ENCODE measurements around the gene IDS.
"Not testable (repeated sequence)": the region's sequence is repeated elsewhere in the genome, so short reads cannot be mapped to it uniquely, and the experiment has no call there.

Gene IDS

DNA sequence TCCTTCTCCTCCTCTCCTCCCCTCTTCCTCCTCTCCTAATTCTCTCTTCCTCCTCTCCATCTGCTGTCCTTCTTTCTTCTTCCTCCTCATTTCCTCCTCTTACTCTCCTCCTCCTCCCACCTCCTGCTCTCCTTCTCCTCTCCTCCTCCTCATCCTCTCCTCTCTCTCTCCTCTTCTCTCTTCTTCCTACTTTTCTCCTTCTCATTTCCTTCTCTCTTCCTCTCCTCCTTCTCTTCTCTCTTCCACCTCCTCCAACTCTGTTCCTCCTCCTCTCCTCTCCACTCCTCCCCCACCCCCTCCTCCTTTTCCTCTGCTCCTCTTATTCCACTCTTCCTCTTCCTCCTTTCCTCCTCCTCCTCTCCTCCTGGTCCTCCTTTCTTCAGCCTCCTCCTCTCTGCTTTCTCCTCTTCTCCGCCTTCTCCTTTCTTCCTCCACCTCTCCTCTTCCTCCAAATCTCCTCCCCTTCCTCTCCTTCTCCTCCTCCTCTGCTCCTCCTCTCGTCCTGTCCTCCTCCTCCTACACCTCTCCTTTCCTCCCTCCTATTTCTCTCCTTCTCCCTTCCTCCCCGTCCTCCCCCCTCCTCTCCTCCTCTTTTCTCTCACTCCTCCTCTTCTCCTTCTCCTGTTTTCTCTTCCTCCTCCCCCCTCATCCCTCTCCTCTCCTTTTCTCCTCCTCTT lies 30.0 kb upstream of the IDS start:
- H3K4me3 ChIP-seq (IDR thresholded peaks at IDR 0.05; ENCODE audit: insufficient read depth, low read depth, low read length); H2AFZ ChIP-seq (ENCODE audit: low read depth); H3K79me2 ChIP-seq (ENCODE audit: insufficient read depth, low read depth); H3K36me3 ChIP-seq (ENCODE audit: insufficient read depth); H3K27me3 ChIP-seq (ENCODE audit: insufficient read depth, low read depth); H3K9ac ChIP-seq; H4K20me1 ChIP-seq (ENCODE audit: insufficient read depth); H3K4me2 ChIP-seq; H3K27ac ChIP-seq; H3K4me1 ChIP-seq (ENCODE audit: low read depth, poor library complexity, severe bottlenecking): not testable (repeated sequence)

DNA sequence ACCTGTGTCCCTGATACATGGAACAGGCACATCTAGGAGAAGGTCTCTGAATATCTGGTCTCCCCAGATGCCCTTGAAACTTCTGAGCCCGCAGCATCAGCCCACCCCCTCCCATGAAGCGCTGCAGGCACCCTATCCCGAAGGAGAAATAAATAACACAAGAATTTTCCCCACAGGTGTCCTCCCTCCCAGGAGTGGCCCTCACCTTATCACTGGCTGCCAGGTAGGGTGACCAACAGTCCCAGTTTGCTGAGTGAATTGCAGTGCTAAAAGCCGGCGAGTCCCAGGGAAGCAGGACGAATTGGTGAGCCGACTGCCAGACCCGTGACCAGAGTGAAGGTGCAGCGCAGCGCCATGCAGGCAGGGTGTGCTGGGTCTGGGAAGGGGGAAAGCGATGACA lies 28.9 kb upstream of the IDS start:
- H4K20me1 ChIP-seq (ENCODE audit: insufficient read depth); H3K4me3 ChIP-seq (IDR thresholded peaks at IDR 0.05; ENCODE audit: insufficient read depth, low read depth, low read length); H3K9ac ChIP-seq; H3K4me2 ChIP-seq; H3K79me2 ChIP-seq (ENCODE audit: insufficient read depth, low read depth); H3K27me3 ChIP-seq (ENCODE audit: insufficient read depth, low read depth); H2AFZ ChIP-seq (ENCODE audit: low read depth); H3K27ac ChIP-seq; H3K36me3 ChIP-seq (ENCODE audit: insufficient read depth); H3K4me1 ChIP-seq (ENCODE audit: low read depth, poor library complexity, severe bottlenecking): not testable (repeated sequence)

DNA sequence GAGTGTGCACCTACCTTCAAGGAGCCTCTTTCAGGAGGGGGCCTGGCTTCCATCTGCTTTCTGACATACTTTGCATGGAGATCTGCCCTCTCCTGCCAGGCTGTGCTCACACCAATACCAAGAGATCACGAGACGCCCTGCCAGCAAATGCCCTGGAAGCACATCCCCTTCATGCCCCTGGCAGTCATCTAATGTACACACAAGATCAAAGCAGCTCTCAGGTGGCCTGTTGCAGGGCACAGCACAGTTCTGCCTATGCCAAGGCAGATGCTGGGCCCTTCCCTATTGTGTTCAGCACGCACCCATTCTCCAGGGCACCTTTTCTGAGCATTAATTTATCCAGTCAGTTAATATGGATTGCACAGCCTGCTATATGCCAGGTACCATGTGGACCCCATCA lies 27.8 kb upstream of the IDS start:
- H3K4me1 ChIP-seq (ENCODE audit: low read depth, poor library complexity, severe bottlenecking); H4K20me1 ChIP-seq (ENCODE audit: insufficient read depth); H3K9ac ChIP-seq; H3K27ac ChIP-seq; H3K4me3 ChIP-seq (IDR thresholded peaks at IDR 0.05; ENCODE audit: insufficient read depth, low read depth, low read length); H3K79me2 ChIP-seq (ENCODE audit: insufficient read depth, low read depth); H2AFZ ChIP-seq (ENCODE audit: low read depth); H3K4me2 ChIP-seq; H3K36me3 ChIP-seq (ENCODE audit: insufficient read depth); H3K27me3 ChIP-seq (ENCODE audit: insufficient read depth, low read depth): not testable (repeated sequence)

DNA sequence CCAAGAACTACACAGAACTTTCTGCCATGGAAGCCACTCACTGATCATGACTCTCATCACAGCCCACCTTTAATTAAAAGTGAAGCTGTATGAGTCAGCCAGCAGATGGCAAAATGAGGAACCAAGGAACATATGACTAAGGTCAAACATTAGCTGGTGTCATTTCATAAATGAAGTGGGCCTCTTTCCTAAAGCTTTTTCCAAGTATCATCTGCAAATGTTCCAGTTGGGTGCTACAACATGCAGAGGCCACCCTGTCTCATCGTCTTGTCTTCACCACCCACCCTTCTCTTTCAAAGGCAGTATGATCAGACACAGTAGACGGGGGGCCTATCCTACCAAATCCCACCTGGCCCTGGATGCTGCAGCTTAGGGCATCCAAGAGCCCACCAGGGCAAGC lies 26.5 kb upstream of the IDS start:
- Histone ChIP-seq H3K27me3 (ENCODE audit: insufficient read depth, low read depth) (no peaks in the 10 kb centered on the region), H3K36me3 (ENCODE audit: insufficient read depth) (no peaks in the 10 kb centered on the region), H3K27ac (no peak overlapping the region), H3K4me1 (ENCODE audit: low read depth, poor library complexity, severe bottlenecking) (peaks cover 6% of the 10 kb centered on the region), H2AFZ (ENCODE audit: low read depth) (no peak overlapping the region), H3K9ac (no peak overlapping the region), H3K79me2 (ENCODE audit: insufficient read depth, low read depth) (no peaks in the 10 kb centered on the region), H4K20me1 (ENCODE audit: insufficient read depth) (no peaks in the 10 kb centered on the region), H3K4me2 (no peak overlapping the region), H3K4me3 (IDR thresholded peaks at IDR 0.05; ENCODE audit: insufficient read depth, low read depth, low read length) (no peak overlapping the region)
- TF ChIP-seq, protein P1, sequence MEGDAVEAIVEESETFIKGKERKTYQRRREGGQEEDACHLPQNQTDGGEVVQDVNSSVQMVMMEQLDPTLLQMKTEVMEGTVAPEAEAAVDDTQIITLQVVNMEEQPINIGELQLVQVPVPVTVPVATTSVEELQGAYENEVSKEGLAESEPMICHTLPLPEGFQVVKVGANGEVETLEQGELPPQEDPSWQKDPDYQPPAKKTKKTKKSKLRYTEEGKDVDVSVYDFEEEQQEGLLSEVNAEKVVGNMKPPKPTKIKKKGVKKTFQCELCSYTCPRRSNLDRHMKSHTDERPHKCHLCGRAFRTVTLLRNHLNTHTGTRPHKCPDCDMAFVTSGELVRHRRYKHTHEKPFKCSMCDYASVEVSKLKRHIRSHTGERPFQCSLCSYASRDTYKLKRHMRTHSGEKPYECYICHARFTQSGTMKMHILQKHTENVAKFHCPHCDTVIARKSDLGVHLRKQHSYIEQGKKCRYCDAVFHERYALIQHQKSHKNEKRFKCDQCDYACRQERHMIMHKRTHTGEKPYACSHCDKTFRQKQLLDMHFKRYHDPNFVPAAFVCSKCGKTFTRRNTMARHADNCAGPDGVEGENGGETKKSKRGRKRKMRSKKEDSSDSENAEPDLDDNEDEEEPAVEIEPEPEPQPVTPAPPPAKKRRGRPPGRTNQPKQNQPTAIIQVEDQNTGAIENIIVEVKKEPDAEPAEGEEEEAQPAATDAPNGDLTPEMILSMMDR (conservative IDR thresholded peaks at IDR 0.05; ENCODE audit: low read depth, low read length): no peak

DNA sequence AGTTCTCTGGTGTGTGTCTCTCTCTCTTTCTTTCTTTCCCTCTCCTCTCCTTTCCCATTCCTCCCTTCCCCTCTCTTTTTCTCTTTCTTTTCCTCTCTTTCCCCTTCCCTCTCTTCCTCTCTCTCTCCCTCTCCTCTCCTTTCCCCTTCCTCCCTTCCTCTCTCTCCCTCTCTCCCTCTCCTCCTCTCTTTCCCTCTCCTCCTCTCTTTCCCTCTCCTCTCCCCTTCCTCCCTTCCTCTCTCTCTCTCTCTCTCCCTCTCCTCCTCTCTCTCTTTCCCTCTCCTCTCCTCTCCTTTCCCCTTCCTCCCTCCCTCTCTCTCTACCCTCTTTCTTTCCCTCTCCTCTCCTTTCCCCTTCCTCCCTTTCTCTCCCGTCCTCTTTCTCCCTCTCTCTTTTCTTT lies 23.3 kb upstream of the IDS start:
- Histone ChIP-seq H3K9ac (no peak overlapping the region), H3K4me1 (ENCODE audit: low read depth, poor library complexity, severe bottlenecking) (peaks cover 25% of the 10 kb centered on the region), H4K20me1 (ENCODE audit: insufficient read depth) (no peaks in the 10 kb centered on the region), H3K27me3 (ENCODE audit: insufficient read depth, low read depth) (no peaks in the 10 kb centered on the region), H3K27ac (no peak overlapping the region), H3K79me2 (ENCODE audit: insufficient read depth, low read depth) (no peaks in the 10 kb centered on the region), H3K36me3 (ENCODE audit: insufficient read depth) (no peaks in the 10 kb centered on the region), H3K4me3 (IDR thresholded peaks at IDR 0.05; ENCODE audit: insufficient read depth, low read depth, low read length) (no peak overlapping the region), H2AFZ (ENCODE audit: low read depth) (no peak overlapping the region), H3K4me2 (no peak overlapping the region)
- TF ChIP-seq, protein P1 (conservative IDR thresholded peaks at IDR 0.05; ENCODE audit: low read depth, low read length): no peak

DNA sequence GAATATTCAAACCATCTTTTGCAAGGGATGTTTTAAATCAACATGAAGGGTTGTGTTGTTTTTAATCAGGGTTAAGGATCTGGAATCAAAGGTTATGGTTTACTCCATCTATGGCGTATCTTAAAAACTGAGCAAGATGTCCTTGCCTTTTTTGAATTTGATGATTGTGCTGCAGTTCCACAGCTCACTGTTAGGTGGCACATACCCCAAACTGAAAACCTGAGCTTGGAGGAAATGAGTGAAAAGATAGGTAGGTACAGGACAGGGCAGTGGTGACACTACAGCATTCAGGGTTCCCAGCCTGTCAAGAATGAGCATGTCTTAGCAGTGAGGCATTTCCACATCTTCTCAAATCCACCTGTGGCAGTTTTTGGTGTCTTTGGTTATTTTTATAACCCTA lies 22.6 kb upstream of the IDS start:
- Histone ChIP-seq H3K4me2 (no peak overlapping the region), H4K20me1 (ENCODE audit: insufficient read depth) (no peaks in the 10 kb centered on the region), H3K9ac (no peak overlapping the region), H3K79me2 (ENCODE audit: insufficient read depth, low read depth) (no peaks in the 10 kb centered on the region), H3K27me3 (ENCODE audit: insufficient read depth, low read depth) (no peaks in the 10 kb centered on the region), H2AFZ (ENCODE audit: low read depth) (no peak overlapping the region), H3K27ac (no peak overlapping the region), H3K4me1 (ENCODE audit: low read depth, poor library complexity, severe bottlenecking) (peaks cover 25% of the 10 kb centered on the region), H3K4me3 (IDR thresholded peaks at IDR 0.05; ENCODE audit: insufficient read depth, low read depth, low read length) (no peak overlapping the region), H3K36me3 (ENCODE audit: insufficient read depth) (no peaks in the 10 kb centered on the region)
- TF ChIP-seq, protein P1 (conservative IDR thresholded peaks at IDR 0.05; ENCODE audit: low read depth, low read length): peak; percentile 40; the same call in 1 of the 2 replicates

DNA sequence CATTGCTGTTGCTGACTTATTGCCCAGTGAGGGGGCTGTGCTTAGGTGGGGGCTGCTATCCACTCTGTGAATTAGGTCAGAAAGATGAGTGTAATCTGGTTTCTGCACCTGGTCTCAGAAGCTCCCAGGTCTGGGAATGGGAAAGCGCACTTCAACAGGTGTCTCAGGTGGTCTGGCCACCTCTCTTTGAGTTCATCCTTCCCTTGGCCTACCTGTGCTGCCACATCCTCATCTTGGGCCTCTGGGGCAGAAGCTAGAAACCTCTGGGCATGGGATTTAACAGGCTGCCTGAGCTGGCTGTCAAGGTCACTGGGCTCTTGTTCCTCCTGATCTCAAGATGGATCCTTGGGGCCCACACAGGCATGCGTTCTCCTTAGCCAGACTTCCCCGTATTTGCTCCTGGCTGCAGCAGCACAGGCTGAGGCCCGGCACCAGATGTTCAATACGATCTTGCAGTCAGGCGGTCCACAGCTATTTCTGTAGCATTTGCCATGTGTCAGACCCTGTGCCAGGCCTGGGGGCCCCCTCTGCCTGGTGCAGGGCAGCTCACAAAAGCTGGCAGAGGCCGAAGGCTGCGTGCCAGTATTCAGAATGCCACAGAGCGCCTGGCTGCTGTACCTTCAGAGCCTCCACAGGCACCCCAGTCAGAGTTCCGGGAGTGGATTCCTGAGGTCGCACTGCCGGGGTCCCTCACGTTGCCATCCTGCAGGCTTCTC lies 21.4 kb upstream of the IDS start:
- H3K4me3 ChIP-seq (IDR thresholded peaks at IDR 0.05; ENCODE audit: insufficient read depth, low read depth, low read length); H3K4me2 ChIP-seq; H3K36me3 ChIP-seq (ENCODE audit: insufficient read depth); H4K20me1 ChIP-seq (ENCODE audit: insufficient read depth); H3K79me2 ChIP-seq (ENCODE audit: insufficient read depth, low read depth); H2AFZ ChIP-seq (ENCODE audit: low read depth); H3K27me3 ChIP-seq (ENCODE audit: insufficient read depth, low read depth): not testable (repeated sequence)
- Histone ChIP-seq H3K4me1 (ENCODE audit: low read depth, poor library complexity, severe bottlenecking) (peaks cover 25% of the 10 kb centered on the region), H3K27ac (peak overlapping the region; percentile 92), H3K9ac (peak overlapping the region; percentile 62; the same call in 1 of the 2 replicates)

DNA sequence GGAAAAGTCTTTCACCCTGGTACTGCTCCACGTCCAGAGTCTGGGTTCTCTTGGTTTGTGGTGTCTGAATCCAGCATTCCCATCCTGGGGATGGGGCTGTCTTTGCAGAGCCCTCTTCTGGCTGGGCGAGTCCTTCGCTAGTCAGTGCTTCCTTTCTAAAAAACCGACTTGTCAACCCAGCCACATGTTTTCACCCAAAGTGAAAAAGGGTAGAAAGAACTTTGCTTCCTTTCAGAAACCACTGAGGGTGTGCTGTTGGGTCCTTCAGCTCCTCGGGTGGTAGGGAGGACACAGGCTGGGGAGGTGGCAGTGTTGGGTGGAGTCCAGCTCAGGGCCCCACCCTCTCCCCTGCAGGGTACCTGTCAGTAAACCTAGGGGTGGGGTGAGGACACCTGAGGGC lies 20.8 kb upstream of the IDS start:
- not testable (repeated sequence) for H4K20me1 ChIP-seq (ENCODE audit: insufficient read depth); H3K36me3 ChIP-seq (ENCODE audit: insufficient read depth); H3K4me3 ChIP-seq (IDR thresholded peaks at IDR 0.05; ENCODE audit: insufficient read depth, low read depth, low read length); H3K4me2 ChIP-seq; H2AFZ ChIP-seq (ENCODE audit: low read depth); H3K27me3 ChIP-seq (ENCODE audit: insufficient read depth, low read depth); H3K79me2 ChIP-seq (ENCODE audit: insufficient read depth, low read depth)
- Histone ChIP-seq H3K9ac (peak overlapping the region; percentile 62; the same call in 1 of the 2 replicates), H3K4me1 (ENCODE audit: low read depth, poor library complexity, severe bottlenecking) (peaks cover 25% of the 10 kb centered on the region), H3K27ac (peak overlapping the region; percentile 92)
